ENCODE data around the gene RAB8A.
A peak's percentile ranks its signal among the peaks of the same experiment; 100 is the strongest.
"Not testable (repeated sequence)": the region's sequence is repeated elsewhere in the genome, so short reads cannot be mapped to it uniquely, and the experiment has no call there.

The RAB8A gene

DNA sequence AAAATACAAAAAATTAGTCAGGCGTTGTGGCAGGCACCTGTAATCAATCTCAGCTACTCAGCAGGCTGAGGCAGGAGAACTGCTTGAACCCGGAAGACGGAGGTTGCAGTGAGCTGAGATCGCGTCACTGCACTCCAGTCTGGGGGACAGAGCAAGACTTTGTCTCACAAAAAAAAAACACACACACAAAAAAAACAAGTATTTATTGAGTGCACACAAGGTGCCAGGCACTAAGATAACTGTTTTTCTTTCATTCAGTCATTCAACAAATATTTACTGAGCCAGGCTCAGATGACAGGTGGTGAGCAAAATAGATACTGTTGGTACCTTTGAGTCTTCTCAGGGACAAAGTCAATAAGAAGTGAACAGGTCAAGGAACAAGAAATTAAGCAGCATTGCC lies 55.4 kb downstream of the RAB8A start:
- no peak overlapping the region for H3K4me3 ChIP-seq (ENCODE audit: low read length)
- TF ChIP-seq, protein P1, sequence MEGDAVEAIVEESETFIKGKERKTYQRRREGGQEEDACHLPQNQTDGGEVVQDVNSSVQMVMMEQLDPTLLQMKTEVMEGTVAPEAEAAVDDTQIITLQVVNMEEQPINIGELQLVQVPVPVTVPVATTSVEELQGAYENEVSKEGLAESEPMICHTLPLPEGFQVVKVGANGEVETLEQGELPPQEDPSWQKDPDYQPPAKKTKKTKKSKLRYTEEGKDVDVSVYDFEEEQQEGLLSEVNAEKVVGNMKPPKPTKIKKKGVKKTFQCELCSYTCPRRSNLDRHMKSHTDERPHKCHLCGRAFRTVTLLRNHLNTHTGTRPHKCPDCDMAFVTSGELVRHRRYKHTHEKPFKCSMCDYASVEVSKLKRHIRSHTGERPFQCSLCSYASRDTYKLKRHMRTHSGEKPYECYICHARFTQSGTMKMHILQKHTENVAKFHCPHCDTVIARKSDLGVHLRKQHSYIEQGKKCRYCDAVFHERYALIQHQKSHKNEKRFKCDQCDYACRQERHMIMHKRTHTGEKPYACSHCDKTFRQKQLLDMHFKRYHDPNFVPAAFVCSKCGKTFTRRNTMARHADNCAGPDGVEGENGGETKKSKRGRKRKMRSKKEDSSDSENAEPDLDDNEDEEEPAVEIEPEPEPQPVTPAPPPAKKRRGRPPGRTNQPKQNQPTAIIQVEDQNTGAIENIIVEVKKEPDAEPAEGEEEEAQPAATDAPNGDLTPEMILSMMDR (conservative IDR thresholded peaks at IDR 0.05; ENCODE audit: low read length) = no peak
- no peak for DNase-seq (ENCODE audit: low read depth)

DNA sequence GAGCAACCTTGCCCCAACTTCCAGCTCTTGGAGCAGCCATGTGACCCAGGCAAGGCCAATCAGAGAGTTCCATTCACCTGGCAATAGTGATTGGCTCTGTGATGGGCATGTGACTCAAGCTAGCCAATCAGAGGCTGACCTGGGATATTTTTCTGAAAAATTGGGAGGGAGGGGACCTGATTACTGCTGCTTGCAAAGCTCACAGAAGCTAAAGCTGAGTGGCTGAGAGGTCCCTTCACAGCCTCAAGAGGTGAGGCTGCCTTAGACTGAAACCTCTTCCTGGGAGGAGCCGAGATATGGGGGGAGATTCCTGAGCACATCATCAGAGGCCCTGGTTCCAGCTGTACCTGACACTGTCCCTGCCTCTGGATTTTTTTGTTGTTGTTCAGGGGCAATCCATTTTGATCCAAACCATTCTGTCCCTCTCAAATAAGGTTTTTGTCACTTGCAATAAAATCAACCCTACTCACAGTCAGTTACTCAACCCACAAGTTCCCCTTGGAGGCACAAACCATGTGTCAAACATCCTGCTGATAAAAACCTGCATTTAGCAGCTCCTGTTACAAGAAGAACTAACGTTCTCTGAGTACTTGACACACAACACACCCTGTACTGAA lies 56.9 kb downstream of the RAB8A start:
- H3K4me3 ChIP-seq (ENCODE audit: low read length) = no peak overlapping the region
- TF ChIP-seq, protein P1 (conservative IDR thresholded peaks at IDR 0.05; ENCODE audit: low read length) = no peak
- DNase-seq (ENCODE audit: low read depth) = no peak

DNA sequence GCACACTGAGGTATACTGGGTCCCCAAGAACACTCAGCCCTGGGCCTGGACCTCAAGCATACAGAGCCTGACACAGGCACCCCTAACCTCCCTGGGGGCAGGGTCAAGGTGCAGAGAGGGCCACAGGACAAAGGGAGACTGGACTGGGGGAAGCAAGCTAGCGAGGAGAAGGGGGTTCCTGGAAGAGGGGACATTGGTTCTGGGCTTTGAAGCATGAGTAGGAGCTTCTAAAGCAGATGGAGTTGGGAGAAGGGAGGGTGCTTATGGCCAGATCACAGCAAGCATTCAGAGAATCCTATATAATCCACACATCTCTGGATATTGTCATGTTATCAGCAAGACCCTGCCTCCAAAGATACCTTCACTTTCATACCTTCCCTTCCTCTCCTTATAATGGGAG lies 58.4 kb downstream of the RAB8A start:
- DNase-seq (ENCODE audit: low read depth) = no peak
- no peak overlapping the region for H3K4me3 ChIP-seq (ENCODE audit: low read length)
- TF ChIP-seq, protein P1 (conservative IDR thresholded peaks at IDR 0.05; ENCODE audit: low read length) = no peak

DNA sequence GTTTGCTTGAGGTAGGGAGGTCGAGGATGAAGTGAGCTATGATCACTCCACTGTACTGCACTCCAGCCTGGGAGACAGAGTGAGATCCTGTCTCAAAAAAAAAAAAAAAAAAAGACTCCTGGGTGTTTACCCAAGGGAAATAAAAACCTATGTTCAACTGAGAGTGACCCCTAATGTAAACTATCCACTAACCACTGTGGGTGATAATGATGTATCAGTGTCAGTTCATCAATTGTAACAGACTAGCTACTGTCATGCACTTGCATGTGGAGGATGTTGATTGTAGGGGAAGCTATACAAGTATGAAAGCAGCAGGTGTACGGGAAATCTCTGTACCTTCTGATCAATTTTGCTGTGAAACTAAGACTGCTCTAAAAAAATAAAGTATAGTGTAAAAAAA lies 64.3 kb downstream of the RAB8A start:
- DNase-seq (ENCODE audit: low read depth) = no peak
- TF ChIP-seq, protein P1 (conservative IDR thresholded peaks at IDR 0.05; ENCODE audit: low read length) = no peak
- no peak overlapping the region for H3K4me3 ChIP-seq (ENCODE audit: low read length)

DNA sequence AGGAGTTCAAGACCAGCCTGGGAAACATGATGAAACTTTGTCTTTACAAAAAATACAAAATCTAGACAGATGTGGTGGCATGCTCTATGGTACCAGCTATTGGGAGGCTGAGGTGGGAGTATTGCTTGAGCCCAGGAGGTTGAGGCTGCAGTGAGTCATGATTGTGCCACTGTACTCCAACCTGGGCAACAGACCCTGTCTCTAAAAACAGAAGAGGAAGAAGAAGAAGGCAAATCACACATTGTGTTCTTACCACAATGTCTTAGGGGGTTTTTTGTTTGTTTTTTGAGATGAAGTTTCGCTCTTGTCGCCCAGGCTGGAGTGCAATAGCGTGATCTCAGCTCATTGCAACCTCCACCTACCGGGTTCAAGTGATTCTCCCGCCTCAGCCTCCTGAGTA lies 67.2 kb downstream of the RAB8A start:
- DNase-seq (ENCODE audit: low read depth) = not testable (repeated sequence)

DNA sequence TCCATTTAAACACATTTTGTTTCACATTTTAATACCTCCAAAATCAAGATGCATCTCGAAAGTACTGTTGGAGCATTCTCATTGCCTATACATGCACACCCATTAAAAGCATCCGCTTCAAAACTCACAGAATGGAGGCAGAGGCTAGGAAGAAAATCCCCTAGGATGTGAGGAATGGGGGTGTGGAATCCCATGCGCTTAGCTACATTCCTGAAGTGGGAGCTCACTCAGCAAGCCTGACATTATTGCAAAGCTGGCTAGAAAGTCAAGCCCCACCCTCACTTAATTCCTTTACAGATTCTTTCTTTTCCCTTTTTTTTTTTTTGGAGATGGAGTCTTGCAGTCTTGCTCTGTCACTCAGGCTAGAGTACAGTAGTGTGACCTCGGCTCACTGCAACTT lies 68.9 kb downstream of the RAB8A start:
- H3K4me3 ChIP-seq (ENCODE audit: low read length) = no peak overlapping the region
- DNase-seq (ENCODE audit: low read depth) = peak; percentile 88
- TF ChIP-seq, protein P1 (conservative IDR thresholded peaks at IDR 0.05; ENCODE audit: low read length) = no peak

More for the DNA sequence above, 67.2 kb downstream of the RAB8A start:
- not testable (repeated sequence) for H3K4me3 ChIP-seq (ENCODE audit: low read length)
